ENCODE measurements around the gene STAT5B. TPM values are rescaled to one million over a fixed set of nuclear protein-coding genes. Genes with fewer than 3 reads are reported as not detected.

The STAT5B gene
- polyA plus RNA-seq, 3 donors = 28.5 to 103 (median 47.9) TPM

- Histone ChIP-seq H3K4me2 (replicated peaks; ENCODE audit: extremely low read depth, low read length, poor library complexity, severe bottlenecking) (no peak overlapping the region), H4K20me1 (ENCODE audit: insufficient read depth, low read length) (no peaks in the 10 kb centered on the region), H2AFZ (ENCODE audit: insufficient read depth, low read depth, low read length, poor library complexity, severe bottlenecking) (no peak overlapping the region), H3K79me2 (ENCODE audit: insufficient read depth, low read length) (no peaks in the 10 kb centered on the region), H3K36me3 (replicated peaks in 1 of 2; ENCODE audit: control insufficient read depth in 1 of 2, insufficient read depth in 2 of 2, low read length in 2 of 2) (peaks cover 47 to 66% of the 10 kb centered on the region in 2 donors), H3K9ac (ENCODE audit: insufficient read depth, low read length, poor library complexity, severe bottlenecking) (no peak overlapping the region), H3K4me3 (replicated peaks in 1 of 3; ENCODE audit: low read depth in 2 of 3, low read length in 3 of 3) (no peak overlapping the region), H3K27ac (ENCODE audit: low read depth in 1 of 2, low read length in 2 of 2) (peak overlapping the region in 1 of 2 donors; percentile 22), H3K4me1 (ENCODE audit: control insufficient read depth in 1 of 2, insufficient read depth in 2 of 2, low read length in 2 of 2) (peaks cover 30 to 36% of the 10 kb centered on the region in 2 donors), H3K27me3 (ENCODE audit: control insufficient read depth in 2 of 2, insufficient read depth in 2 of 2, low read length in 2 of 2) (no peaks in the 10 kb centered on the region), H3K9me3 (replicated peaks in 1 of 2; ENCODE audit: control insufficient read depth in 1 of 2, insufficient read depth in 1 of 2, low read length in 2 of 2) (no peaks in the 10 kb centered on the region)
- 96% methylated on average over 6 of the region's 6 CpGs for WGBS (ENCODE audit: insufficient coverage)
- Mint-ChIP-seq H3K36me3 (peaks cover 54 to 72% of the 10 kb centered on the region in 2 donors), H3K27ac (peak overlapping the region in 4 of 7 donors; percentile 31 to 75 (median 60)), H3K27me3 (ENCODE audit: low read depth in 3 of 3) (peaks cover 0 to 4% (median 0%) of the 10 kb centered on the region in 3 donors), H3K9me3 (no peaks in the 10 kb centered on the region), H3K4me1 (peaks cover 28% of the 10 kb centered on the region), H3K4me3 (no peak overlapping the region)
- intact Hi-C loops (cut with micrococcal nuclease) = no loop called here
- no peak for TF ChIP-seq CTCF (IDR thresholded peaks at IDR 0.05)
- no peak for DNase-seq
These were observed 74.0 kb downstream of the STAT5B start for GRCh38 chr17:42202159-42202558.

- Histone ChIP-seq H3K27ac (ENCODE audit: low read depth in 1 of 2, low read length in 2 of 2) (peak overlapping the region in 1 of 2 donors; percentile 93), H3K36me3 (replicated peaks in 1 of 2; ENCODE audit: control insufficient read depth in 1 of 2, insufficient read depth in 2 of 2, low read length in 2 of 2) (peaks cover 46 to 64% of the 10 kb centered on the region in 2 donors), H3K4me1 (ENCODE audit: control insufficient read depth in 1 of 2, insufficient read depth in 2 of 2, low read length in 2 of 2) (peaks cover 25 to 28% of the 10 kb centered on the region in 2 donors), H3K4me3 (replicated peaks in 1 of 3; ENCODE audit: low read depth in 2 of 3, low read length in 3 of 3) (no peak overlapping the region), H3K9ac (ENCODE audit: insufficient read depth, low read length, poor library complexity, severe bottlenecking) (no peak overlapping the region), H3K79me2 (ENCODE audit: insufficient read depth, low read length) (no peaks in the 10 kb centered on the region), H3K27me3 (ENCODE audit: control insufficient read depth in 2 of 2, insufficient read depth in 2 of 2, low read length in 2 of 2) (no peaks in the 10 kb centered on the region), H3K4me2 (replicated peaks; ENCODE audit: extremely low read depth, low read length, poor library complexity, severe bottlenecking) (no peak overlapping the region), H2AFZ (ENCODE audit: insufficient read depth, low read depth, low read length, poor library complexity, severe bottlenecking) (no peak overlapping the region), H3K9me3 (replicated peaks in 1 of 2; ENCODE audit: control insufficient read depth in 1 of 2, insufficient read depth in 1 of 2, low read length in 2 of 2) (no peaks in the 10 kb centered on the region), H4K20me1 (ENCODE audit: insufficient read depth, low read length) (no peaks in the 10 kb centered on the region)
- peaks cover 0 to 4% (median 0%) of the 10 kb centered on the region in 3 donors for H3K27me3 Mint-ChIP-seq (ENCODE audit: low read depth in 3 of 3)
- H3K4me1 Mint-ChIP-seq = peaks cover 23% of the 10 kb centered on the region
- 96% methylated on average over 3 of the region's 10 CpGs for WGBS (ENCODE audit: insufficient coverage)
- no peak for TF ChIP-seq CTCF (IDR thresholded peaks at IDR 0.05)
- H3K9me3 Mint-ChIP-seq = no peaks in the 10 kb centered on the region
- intact Hi-C loops (cut with micrococcal nuclease) = no loop called here
- no peak overlapping the region for H3K4me3 Mint-ChIP-seq
- H3K27ac Mint-ChIP-seq = peak overlapping the region in 4 of 7 donors; percentile 50 to 73 (median 60)
- peaks cover 53 to 67% of the 10 kb centered on the region in 2 donors for H3K36me3 Mint-ChIP-seq
- DNase-seq = no peak
These were observed 74.8 kb downstream of the STAT5B start for GRCh38 chr17:42201458-42201772.
